HepG2 (cell line): Measurements from ENCODE around the gene HPS1. TPM values are rescaled to one million over a fixed set of nuclear protein-coding genes. Genes with fewer than 3 reads are reported as not detected.

Experiments used
- ATRX ChIP-seq: sonication (generic); formaldehyde crosslinking; IDR thresholded peaks from 2 replicates; pipeline ENCODE4 v1.4.0; 2020; ENCODE audit warnings: missing genetic modification reagents, borderline replicate concordance
- BRD4 ChIP-seq: sonication (generic); formaldehyde crosslinking; IDR thresholded peaks from 2 replicates; pipeline ENCODE4 v1.4.0; 2020; ENCODE audit warnings: missing genetic modification reagents
- JARID2 ChIP-seq: sonication (generic); formaldehyde crosslinking; IDR thresholded peaks from 2 replicates; pipeline ENCODE4 v1.8.1; 2023; ENCODE audit warnings: missing genetic modification reagents, inconsistent platforms; ENCODE audit not compliant: insufficient replicate concordance
- MTA3 ChIP-seq: sonication (generic); formaldehyde crosslinking; IDR thresholded peaks from 2 replicates; pipeline ENCODE4 v1.4.0; 2020; ENCODE audit warnings: missing genetic modification reagents
- NFE2 ChIP-seq: sonication (generic); formaldehyde crosslinking; IDR thresholded peaks from 2 replicates; pipeline ENCODE4 v1.4.0; 2020; ENCODE audit warnings: missing genetic modification reagents
- NFIB ChIP-seq: sonication (generic); formaldehyde crosslinking; IDR thresholded peaks from 2 replicates; pipeline ENCODE4 v1.9.0; 2021; ENCODE audit warnings: missing genetic modification reagents, mild to moderate bottlenecking, borderline replicate concordance
- NFYB ChIP-seq: sonication (generic); formaldehyde crosslinking; IDR thresholded peaks from 2 replicates; pipeline ENCODE4 v1.4.0; 2020; ENCODE audit warnings: missing genetic modification reagents
- TRIM24 ChIP-seq: sonication (generic); formaldehyde crosslinking; IDR thresholded peaks from 2 replicates; pipeline ENCODE4 v1.8.0; 2022; ENCODE audit warnings: mild to moderate bottlenecking, missing genetic modification reagents
- ZBTB42 ChIP-seq: sonication (generic); formaldehyde crosslinking; IDR thresholded peaks from 2 replicates; pipeline ENCODE4 v1.5.0; 2020; ENCODE audit warnings: mild to moderate bottlenecking, missing genetic modification reagents
- ZFP90 ChIP-seq: sonication (generic); formaldehyde crosslinking; IDR thresholded peaks from 2 replicates; pipeline ENCODE4 v1.8.0; 2022; ENCODE audit warnings: missing genetic modification reagents, mild to moderate bottlenecking, inconsistent platforms, borderline replicate concordance
- ZNF235 ChIP-seq: sonication (generic); formaldehyde crosslinking; IDR thresholded peaks from 2 replicates; pipeline ENCODE4 v1.8.1; 2023; ENCODE audit warnings: mild to moderate bottlenecking, missing genetic modification reagents, borderline replicate concordance
- ZNF337 ChIP-seq: sonication (generic); formaldehyde crosslinking; IDR thresholded peaks from 2 replicates; pipeline ENCODE4 v1.5.1; 2020; ENCODE audit warnings: missing genetic modification reagents, low read depth, mild to moderate bottlenecking, borderline replicate concordance
- polyA plus RNA-seq, 8 experiments: library from polyadenylated mRNA; depleted of rRNA in 3 of 8; stranded (reverse) in 7 of 8; unstranded in 1 of 8; fragments of >200 nt; fragmentation: Illumina TruSeq in 4 of 8; extraction: Trizol in 4 of 8; gene quantifications; 2 replicates each; pipeline versions ENCODE4 v1.2.1 to v1.2.3, GENCODE V29; 2011 to 2016; ENCODE audit warnings: low read depth in 4 of 8, missing spikeins in 1 of 8, mixed read lengths in 1 of 8; ENCODE audit not compliant: insufficient read depth in 1 of 8
- total RNA-seq, 5 experiments: library from RNA; depleted of rRNA; stranded (reverse); fragments of >200 nt; fragmentation: Illumina TruSeq; extraction: Trizol; gene quantifications; 2 replicates each; pipeline ENCODE4 v1.2.3, GENCODE V29; 2016; ENCODE audit warnings: low read depth in 1 of 5
- TF ChIP-seq, protein P1 (sequence below): sonication (generic); formaldehyde crosslinking; IDR thresholded peaks from 2 replicates; pipeline ENCODE4 v1.5.0; 2020; ENCODE audit warnings: mild to moderate bottlenecking, missing genetic modification reagents
- TF ChIP-seq, protein P2 (sequence below): fragments of 450-650 bp; IDR thresholded peaks from 2 replicates; pipeline ENCODE4 v1.6.1; 2016
- TF ChIP-seq, protein P3 (sequence below): sonication (generic); formaldehyde crosslinking; IDR thresholded peaks from 2 replicates; pipeline ENCODE4 v1.4.0; 2020; ENCODE audit warnings: missing genetic modification reagents
- TF ChIP-seq, protein P4 (sequence below): sonication (generic); formaldehyde crosslinking; IDR thresholded peaks from 2 replicates; pipeline ENCODE4 v1.4.0; 2020; ENCODE audit warnings: mild to moderate bottlenecking, missing genetic modification reagents, borderline replicate concordance
- TF ChIP-seq, protein P5 (sequence below): sonication (generic); formaldehyde crosslinking; IDR thresholded peaks from 2 replicates; pipeline ENCODE4 v1.4.0; 2020; ENCODE audit warnings: missing genetic modification reagents

The HPS1 gene
- total and polyA plus RNA-seq, 2 of the 13 experiments (the other 11 are each of a cell fraction or from before 2014, with no cell fraction given), result 24.6 to 25.8 TPM

DNA sequence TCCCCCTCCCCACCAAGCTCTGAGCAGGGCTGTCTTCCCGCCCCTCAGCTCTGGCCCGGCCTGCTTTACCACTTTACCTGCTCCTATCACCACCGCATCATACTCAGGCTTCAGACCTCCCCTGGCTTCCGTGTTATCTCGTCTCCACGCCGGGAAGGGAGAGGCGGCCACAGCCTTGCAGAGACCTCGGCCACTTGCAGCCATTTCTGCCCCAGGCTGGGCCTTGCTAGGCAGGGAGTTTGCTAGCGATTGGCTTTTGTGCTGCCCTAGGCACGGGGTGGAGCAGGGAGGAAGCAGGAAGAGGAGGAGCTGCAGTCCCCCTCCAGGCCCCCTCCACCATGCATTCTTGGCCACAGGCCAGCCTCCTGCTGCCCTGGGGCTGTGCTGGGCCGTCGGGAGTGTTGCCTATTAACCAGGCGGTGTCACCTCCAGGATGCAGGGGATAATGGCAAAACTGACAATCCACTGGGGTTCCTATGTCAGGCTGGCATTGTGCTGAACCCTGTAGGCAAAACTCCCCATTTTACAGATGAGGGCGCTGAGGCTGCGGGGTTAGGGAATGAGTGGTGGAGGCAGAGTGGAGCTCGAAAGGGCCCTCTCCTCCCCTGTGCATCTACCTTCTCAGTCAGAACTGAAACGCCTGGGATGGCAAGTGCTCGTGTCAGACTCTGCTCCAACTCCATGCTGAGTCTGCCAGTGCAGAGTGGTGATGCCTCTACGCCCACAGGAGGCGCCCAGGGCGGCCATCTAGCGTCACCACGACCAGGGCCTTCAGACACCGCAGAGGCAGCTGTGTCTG lies 31.6 kb downstream of the HPS1 start, which contains the start of gene PYROXD2 (continued):
- TF ChIP-seq NFYB (CRISPR knock-in tag) (peak; percentile 31; the same call in 1 of the 2 replicates), BRD4 (CRISPR knock-in tag) (peak; percentile 90), ZBTB42 (CRISPR knock-in tag) (no peak), ZNF337 (CRISPR knock-in tag) (peak; percentile 71; the same call in 1 of the 2 replicates), TRIM24 (no peak), ZFP90 (CRISPR knock-in tag) (peak; percentile 84; the same call in 1 of the 2 replicates), MTA3 (CRISPR knock-in tag) (no peak), JARID2 (CRISPR knock-in tag) (no peak), ATRX (CRISPR knock-in tag) (no peak), NFE2 (CRISPR knock-in tag) (no peak), ZNF235 (CRISPR knock-in tag) (0 out of 2 replicates have a peak, but pooled peaks have one; percentile 30), NFIB (CRISPR knock-in tag) (peak; percentile 91; the same call in 1 of the 2 replicates)
- TF ChIP-seq, protein P1, sequence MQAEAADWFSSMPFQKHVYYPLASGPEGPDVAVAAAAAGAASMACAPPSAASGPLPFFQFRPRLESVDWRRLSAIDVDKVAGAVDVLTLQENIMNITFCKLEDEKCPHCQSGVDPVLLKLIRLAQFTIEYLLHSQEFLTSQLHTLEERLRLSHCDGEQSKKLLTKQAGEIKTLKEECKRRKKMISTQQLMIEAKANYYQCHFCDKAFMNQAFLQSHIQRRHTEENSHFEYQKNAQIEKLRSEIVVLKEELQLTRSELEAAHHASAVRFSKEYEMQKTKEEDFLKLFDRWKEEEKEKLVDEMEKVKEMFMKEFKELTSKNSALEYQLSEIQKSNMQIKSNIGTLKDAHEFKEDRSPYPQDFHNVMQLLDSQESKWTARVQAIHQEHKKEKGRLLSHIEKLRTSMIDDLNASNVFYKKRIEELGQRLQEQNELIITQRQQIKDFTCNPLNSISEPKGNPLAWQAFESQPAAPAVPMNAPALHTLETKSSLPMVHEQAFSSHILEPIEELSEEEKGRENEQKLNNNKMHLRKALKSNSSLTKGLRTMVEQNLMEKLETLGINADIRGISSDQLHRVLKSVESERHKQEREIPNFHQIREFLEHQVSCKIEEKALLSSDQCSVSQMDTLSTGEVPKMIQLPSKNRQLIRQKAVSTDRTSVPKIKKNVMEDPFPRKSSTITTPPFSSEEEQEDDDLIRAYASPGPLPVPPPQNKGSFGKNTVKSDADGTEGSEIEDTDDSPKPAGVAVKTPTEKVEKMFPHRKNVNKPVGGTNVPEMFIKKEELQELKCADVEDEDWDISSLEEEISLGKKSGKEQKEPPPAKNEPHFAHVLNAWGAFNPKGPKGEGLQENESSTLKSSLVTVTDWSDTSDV, result no peak
- TF ChIP-seq, protein P2, sequence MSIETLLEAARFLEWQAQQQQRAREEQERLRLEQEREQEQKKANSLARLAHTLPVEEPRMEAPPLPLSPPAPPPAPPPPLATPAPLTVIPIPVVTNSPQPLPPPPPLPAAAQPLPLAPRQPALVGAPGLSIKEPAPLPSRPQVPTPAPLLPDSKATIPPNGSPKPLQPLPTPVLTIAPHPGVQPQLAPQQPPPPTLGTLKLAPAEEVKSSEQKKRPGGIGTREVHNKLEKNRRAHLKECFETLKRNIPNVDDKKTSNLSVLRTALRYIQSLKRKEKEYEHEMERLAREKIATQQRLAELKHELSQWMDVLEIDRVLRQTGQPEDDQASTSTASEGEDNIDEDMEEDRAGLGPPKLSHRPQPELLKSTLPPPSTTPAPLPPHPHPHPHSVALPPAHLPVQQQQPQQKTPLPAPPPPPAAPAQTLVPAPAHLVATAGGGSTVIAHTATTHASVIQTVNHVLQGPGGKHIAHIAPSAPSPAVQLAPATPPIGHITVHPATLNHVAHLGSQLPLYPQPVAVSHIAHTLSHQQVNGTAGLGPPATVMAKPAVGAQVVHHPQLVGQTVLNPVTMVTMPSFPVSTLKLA, result no peak
- TF ChIP-seq, protein P3, sequence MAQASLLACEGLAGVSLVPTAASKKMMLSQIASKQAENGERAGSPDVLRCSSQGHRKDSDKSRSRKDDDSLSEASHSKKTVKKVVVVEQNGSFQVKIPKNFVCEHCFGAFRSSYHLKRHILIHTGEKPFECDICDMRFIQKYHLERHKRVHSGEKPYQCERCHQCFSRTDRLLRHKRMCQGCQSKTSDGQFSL (CRISPR knock-in tag), result 0 out of 2 replicates have a peak, but pooled peaks have one; percentile 38
- TF ChIP-seq, protein P4, sequence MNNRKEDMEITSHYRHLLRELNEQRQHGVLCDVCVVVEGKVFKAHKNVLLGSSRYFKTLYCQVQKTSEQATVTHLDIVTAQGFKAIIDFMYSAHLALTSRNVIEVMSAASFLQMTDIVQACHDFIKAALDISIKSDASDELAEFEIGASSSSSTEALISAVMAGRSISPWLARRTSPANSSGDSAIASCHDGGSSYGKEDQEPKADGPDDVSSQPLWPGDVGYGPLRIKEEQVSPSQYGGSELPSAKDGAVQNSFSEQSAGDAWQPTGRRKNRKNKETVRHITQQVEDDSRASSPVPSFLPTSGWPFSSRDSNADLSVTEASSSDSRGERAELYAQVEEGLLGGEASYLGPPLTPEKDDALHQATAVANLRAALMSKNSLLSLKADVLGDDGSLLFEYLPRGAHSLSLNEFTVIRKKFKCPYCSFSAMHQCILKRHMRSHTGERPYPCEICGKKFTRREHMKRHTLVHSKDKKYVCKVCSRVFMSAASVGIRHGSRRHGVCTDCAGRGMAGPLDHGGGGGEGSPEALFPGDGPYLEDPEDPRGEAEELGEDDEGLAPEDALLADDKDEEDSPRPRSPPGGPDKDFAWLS (CRISPR knock-in tag), result no peak
- TF ChIP-seq, protein P5, sequence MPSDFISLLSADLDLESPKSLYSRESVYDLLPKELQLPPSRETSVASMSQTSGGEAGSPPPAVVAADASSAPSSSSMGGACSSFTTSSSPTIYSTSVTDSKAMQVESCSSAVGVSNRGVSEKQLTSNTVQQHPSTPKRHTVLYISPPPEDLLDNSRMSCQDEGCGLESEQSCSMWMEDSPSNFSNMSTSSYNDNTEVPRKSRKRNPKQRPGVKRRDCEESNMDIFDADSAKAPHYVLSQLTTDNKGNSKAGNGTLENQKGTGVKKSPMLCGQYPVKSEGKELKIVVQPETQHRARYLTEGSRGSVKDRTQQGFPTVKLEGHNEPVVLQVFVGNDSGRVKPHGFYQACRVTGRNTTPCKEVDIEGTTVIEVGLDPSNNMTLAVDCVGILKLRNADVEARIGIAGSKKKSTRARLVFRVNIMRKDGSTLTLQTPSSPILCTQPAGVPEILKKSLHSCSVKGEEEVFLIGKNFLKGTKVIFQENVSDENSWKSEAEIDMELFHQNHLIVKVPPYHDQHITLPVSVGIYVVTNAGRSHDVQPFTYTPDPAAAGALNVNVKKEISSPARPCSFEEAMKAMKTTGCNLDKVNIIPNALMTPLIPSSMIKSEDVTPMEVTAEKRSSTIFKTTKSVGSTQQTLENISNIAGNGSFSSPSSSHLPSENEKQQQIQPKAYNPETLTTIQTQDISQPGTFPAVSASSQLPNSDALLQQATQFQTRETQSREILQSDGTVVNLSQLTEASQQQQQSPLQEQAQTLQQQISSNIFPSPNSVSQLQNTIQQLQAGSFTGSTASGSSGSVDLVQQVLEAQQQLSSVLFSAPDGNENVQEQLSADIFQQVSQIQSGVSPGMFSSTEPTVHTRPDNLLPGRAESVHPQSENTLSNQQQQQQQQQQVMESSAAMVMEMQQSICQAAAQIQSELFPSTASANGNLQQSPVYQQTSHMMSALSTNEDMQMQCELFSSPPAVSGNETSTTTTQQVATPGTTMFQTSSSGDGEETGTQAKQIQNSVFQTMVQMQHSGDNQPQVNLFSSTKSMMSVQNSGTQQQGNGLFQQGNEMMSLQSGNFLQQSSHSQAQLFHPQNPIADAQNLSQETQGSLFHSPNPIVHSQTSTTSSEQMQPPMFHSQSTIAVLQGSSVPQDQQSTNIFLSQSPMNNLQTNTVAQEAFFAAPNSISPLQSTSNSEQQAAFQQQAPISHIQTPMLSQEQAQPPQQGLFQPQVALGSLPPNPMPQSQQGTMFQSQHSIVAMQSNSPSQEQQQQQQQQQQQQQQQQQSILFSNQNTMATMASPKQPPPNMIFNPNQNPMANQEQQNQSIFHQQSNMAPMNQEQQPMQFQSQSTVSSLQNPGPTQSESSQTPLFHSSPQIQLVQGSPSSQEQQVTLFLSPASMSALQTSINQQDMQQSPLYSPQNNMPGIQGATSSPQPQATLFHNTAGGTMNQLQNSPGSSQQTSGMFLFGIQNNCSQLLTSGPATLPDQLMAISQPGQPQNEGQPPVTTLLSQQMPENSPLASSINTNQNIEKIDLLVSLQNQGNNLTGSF, result no peak
